Medulla oblongata (tissue), 1 donor: ENCODE results near the gene PPM1A.

ENCODE experiments used
- DNase-seq: peaks from one replicate; pipeline ENCODE4 v3.0.0-alpha.2; 2015; ENCODE audit errors: extremely low spot score

Gene PPM1A

DNA sequence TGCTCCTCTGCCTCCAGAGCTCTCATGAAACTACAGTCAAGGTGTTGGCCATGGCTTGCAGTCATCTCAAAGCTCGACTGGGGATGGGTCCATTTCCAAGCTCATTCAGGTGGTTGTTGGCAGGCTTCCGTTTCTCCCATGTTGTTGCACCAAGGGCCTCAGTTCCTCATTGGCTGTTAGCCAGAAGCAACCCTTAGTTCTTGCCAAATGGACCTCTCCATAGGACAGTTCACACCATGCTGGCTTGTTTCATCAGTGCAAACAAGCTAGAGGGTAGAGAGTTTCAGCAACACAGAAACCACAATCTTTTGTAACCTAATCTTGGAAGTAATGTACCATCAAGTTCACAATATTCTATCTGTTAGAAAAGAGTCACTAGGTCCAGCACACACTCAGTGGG, 22.7 kb upstream of the PPM1A start:
- DNase-seq: no peak

DNA sequence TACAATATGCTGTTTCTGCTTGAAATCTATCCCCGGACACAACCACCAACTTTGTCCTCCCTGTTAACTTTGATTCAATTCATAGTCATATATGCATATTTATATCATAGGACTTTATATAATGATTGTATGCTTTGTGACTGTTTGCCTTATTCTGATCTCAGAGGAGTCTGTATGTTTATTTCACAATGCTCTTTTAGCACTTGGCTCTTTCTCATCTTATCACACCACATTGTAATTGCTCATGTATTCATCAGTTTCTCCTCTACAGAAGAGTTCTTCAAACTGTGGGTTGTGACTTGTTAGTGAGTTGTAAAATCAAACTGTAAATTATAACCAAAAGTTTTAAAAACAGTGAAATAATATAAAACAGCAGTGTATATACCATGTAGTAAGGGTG, 21.7 kb upstream of the PPM1A start:
- no peak for DNase-seq

DNA sequence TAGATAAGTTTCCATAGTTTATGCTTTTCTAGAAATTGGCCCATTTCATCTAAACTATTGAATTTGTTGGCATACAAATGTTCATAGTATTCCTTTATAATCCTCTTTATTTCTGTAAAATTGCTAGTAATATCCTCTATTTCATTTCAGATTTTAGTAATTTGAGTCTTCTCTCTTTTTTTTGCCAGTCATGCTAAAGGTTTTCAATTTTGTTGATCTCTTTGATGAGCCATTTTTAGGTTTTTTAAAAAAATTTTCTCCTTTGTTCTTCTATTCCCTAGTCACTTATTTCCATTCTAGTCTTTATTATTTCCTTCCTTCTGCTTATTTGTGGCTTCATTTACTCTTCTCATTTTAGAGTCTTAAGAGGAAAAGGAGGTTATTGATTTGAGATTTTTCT, 19.4 kb upstream of the PPM1A start:
- no peak for DNase-seq

DNA sequence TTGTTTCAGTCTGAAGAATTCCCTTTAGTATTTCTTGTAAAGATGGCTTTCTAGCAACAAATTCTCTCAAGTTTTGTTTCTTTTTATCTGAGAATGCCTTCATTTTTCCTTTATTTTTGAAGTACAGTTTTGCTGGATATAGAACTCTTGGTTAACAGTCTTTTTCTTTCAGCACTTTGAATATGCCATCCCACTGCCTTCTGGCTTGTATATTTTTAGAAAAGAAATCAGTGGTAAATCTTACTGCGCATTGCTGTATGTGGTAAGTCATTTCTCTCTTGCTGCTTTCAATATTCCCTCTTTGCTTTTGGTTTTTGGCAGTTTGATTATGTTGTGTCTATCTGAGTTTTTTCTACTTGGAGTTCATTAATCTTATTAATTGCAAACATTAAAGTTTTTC, 16.8 kb upstream of the PPM1A start:
- no peak for DNase-seq

DNA sequence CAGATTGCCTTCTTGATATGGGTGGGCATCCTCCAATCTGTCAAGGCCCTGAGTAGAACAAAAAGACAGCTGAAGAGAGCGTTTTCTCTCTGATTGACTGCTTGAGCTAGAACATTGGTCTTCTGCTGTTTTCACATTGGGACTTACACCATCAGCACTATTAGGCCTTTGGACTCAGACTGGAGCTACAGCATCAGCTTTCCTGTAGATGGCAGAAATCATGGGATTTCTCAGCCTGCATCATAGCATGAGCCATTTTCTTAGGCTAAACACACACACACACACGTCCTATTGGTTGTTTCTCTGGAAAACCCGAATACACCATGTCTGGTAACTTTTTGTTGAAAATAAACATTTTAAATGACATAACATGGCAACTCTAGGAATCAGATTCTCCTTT, 15.8 kb upstream of the PPM1A start:
- DNase-seq: no peak

DNA sequence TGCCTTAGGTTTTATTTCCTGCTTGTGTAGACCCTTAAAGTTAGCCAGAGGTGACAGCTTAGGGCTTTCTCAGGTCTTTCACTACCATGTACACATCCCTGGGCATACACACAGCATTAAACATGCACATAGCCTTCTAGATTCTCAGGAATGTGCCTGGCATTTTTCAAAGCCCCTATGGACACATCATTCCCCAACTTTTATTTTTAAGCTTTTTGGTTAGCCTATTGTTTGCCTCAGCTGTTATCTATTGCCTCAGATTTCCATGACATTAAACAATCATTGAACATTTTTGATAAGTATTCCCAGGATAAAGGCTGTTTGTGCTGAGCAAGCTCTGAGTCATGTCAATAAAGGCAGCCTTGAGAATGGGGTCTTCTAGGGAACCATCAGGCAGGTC, 15.1 kb upstream of the PPM1A start:
- no peak for DNase-seq

DNA sequence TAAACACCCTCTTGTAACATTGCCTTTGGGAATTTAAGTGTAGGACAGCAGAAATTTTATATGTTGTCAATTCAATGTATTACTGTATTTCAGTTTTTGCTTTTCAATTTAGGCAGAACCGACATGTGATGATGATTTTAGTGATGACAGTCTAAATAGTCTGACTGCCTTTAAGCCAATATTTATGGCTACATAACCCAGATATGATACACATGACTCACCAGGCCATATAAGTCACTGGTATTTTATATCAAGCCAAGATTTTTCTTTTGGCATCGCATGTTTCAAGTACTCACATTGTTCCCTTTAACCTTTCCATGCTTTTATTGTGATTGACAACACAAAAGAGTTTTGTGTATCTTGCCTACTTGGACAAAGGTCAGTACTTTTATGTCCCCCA, 13.6 kb upstream of the PPM1A start:
- DNase-seq: no peak

DNA sequence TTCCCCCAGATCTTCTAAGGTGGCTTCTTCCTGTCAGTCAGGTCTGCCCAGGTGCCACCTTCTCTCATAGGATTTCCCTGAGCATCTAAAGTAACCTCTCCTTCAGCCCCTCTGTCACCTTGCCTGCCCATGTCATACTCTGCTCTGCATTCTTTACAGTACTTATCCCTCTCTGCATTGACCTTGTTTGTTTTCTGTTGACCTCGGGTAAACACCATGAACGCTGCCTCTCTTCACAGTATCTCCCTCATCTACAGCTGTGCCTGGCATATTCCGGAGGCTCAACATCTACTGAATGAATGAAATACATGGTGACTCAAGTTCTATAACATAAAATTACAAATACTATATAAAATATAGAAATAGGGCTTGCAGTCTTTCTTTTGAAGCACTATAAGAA, 10.1 kb upstream of the PPM1A start:
- DNase-seq: no peak

DNA sequence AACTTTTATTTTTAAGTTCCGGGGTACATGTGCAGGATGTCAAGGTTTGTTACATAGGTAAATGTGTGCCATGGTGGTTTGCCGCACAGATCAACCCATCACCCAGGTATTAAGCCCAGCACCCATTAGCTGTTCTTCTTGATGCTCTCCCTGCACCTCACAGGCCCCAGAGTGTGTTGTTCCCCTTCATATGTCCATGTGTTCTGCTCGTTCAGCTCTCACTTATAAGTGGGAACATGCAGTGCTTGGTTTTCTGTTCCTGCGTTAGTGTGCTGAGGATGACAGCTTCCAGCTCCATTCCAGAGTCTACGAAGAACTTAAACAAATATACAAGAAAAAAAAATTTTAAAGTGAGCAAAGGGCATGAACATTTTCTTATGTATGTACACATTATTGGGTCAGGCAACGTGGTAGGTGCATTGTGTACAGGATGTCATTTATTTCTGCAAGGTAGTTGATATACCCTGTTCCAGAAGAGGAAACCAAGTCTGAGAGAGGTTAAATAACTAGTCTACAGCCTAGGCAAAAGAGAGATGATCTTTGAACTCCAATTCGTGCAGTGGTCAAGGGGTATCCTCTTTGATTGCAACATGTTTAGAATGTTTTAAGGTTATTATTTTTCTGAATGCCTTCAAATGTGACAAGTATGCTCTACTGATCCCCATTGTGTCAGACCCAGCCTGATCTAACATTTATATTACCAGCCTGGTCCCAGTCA, 8.7 kb upstream of the PPM1A start:
- no peak for DNase-seq

DNA sequence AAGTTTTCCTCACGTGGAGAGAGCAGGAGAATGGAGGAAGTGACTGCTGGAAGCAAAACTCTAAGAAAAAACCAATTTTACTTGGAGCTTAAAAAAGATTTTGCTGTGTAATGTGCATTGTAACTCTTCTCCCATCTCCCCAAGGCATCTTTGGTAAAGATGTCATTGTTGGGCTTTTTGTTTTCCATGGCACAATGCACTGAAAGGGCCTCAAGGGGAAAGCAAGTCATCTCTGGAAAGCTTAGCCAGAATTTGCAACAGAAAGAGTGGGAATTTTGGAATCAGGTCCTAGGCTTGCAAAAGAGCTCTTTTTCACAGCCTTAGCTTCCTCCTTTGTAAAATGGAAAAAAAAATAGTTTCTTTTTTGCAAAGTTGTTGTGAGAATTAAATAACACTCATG, 7.9 kb upstream of the PPM1A start:
- DNase-seq: no peak

DNA sequence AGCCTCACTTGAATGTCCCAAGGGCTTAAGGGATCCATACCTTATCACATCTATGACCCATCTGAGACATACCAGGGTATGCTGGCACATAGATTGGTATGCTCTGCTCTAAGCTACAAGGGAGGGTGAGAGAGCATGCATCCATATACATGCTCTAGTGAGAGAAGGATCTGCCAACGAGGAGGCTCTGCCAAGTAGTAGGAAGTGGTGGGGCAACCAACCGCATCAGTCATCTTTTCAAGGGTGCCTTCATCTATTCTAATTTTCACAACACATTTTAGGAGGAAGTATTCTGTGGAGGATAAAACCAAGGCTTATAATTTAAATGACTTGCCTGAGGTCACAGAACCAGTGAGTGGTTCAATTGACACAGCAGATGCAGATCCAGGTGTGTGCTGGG, 6.6 kb upstream of the PPM1A start:
- DNase-seq: no peak

DNA sequence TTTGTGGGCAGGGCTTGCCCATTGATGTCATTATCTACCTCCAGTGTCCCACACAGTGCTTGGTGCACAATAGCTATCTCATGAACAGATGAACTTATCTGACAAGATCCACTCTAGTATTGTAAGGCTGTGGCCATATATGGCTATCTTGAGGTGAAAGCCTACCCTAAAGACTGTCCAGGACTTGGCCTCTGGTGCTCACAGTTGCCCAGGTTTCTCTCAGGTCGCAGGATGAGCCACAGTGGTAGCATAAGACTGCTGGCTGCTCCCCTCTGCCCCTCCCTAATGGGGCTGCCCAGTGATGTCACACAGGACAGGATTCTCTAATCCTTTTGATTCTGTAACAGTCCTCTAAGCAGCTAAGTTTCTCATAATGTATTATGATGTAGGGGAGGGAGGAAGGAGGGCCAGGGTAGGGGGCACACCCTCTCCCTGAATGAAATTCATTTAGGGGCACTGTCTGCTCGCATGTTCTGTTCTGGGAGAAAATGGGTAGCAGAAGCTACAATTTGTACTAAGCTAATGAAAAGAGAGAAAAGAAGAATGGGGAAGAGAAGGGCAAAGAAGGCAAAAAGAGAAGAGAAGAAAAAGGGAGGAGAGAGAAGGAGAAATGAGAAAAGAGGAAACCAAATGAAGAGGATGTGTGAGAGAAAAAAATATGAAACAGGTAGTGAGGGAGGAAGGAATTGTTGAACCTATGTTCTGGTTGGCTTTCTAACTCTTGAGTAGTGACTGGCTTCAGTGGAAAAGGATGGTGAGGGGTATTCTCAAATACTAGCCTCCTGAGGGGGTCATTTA, 3.4 kb upstream of the PPM1A start:
- no peak for DNase-seq

DNA sequence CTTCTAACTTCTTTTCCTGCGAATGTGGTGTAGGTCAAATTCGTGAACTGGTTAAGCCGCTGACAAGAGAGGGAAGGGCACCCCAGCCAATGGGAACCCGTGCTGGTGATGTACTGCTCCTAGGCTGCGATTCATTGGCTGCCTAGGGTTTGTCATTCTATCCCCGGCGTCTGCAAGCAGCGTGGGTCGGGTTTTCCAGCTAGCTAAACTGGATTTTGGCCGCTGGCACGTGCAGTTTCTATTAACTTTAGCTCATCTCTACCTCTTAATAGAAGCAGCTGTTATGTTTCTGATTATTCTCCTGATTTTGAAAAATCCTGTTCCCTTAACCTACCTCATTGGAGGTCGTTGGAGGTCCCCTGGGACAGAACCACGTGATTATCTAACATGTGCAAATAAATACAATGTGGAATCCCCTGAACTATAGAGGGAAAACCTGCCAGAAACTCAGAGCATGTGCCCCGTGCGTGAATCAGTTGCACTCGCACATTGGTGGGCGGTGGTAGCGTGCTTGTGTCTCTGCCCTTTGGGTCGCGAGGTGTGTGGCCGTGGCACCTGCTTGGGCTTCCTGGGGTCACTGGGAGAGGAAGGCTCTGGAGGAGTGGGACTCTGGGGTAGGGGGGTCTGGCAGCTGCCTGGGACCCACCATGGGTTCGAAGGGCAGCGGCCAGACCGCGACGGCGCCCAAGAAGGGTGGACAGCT, 876 bp upstream of the PPM1A start:
- DNase-seq: peak; percentile 98

DNA sequence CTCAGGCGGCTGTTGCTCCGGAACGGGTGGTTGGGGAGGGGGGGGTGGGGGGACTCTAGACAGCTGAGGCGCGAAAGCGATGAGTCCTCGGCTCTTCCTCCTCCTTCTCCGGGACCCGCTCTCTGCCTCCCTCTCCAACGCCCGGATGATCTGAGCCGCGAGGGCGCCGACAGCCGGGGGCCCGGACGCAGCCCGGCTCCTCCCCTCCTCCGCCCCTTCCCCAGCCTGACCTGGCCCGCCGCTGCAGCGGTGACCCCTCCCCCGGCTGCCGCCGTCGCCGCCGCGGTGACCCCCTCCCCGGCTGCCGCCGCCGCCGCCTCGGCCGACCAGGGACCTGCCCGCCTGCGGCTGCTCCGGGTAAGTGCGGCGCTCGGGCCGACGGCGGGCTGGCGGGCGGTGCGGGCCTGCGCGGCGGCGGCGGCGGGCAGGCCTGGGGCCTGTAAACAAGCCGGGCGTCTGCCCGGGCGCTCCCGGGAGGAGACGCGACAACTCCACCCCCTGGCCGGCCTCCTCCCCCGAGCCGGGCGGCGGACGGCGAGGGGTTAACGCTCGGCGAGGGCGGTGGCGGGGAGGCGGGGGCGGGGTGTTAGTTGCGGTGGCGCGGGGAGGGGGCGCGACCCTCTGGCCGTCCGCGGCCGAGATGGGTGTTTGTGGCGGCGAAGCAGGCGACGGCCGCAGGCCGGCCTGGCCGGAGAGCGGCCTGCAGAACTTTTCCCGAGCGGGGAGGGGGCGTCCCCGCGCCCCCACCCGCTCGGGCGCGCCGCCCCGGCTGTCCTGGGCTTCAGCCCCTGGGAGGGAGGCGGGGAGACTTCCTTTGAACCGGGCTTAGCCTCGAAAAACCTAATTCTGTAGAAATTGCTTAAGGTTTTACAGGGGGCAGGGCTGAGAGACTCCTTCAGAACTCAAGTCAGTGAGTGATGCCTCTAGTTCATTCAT, 568 bp downstream of the PPM1A start:
- DNase-seq: peak; percentile 71

DNA sequence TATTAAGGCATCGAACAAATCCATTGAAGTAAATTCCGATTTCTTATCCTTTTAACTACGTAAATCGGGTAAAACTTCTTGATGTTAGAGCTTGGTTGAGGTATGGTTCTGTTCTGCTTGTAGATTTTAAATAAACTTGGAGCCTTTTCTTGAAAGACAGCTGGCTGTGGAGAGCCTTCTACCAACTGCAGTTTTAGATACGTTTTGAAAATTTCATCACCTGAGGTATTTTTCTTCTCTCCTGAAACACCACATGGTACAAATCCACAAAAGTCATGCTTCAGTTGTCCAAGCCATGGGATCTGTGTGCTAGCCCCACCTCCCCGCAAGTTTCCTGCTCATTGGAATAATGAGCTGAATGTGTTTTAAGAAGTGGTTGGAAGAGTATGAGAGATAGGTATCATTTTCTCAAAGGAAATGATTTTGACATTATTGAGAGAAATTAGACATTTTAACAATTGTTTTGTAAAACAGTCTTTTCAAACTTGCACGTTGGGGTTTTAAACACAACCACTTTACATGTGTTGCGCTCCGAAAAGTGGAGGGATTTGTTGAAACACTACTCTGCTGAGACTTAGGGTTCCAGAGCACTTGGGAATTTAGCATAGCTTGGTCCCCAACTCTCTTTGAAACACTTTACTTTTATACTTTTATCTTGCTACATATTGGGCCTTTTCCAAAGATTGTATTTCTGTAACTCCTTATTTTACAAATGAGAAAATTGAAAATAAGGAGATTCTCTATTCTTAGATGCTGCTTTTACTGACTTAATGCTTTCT, 1.4 kb downstream of the PPM1A start:
- peak; percentile 37 for DNase-seq

DNA sequence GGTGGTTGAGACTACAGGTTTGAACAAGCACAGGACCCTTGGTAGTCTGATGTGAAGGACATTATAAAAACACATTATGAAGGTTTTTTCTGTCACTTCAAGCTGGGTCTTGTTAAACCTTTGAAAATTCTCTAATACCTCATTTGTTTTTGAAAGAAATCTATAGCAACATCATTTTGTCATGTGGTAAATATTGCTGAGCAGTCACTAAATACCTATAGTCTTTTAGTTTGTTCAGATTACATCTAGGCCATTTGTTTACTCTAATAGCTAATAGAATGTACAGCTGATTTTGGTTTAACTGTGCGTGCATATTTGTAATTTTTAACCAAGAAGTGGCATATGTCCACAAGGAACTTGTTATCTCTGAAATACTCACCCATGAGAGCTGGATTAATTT, 2.9 kb downstream of the PPM1A start:
- DNase-seq: no peak

DNA sequence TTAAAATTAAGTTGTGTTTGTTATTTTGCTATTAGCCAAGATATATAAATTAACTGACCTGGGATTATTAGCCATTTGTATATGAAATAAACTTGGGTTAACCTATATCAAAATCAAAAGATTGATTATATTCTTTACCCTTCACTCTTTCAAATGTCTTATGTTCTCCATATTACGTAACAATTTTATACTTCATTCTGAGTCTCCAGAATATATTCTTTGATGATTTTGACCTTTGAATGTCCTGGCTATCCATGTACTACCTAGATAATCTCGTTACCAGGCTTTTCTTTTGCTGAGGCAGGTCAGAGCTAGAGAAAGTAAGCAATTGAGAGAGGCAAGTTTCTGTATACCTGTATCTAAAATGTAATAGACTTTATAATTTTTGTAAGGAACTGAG, 3.6 kb downstream of the PPM1A start:
- no peak for DNase-seq

DNA sequence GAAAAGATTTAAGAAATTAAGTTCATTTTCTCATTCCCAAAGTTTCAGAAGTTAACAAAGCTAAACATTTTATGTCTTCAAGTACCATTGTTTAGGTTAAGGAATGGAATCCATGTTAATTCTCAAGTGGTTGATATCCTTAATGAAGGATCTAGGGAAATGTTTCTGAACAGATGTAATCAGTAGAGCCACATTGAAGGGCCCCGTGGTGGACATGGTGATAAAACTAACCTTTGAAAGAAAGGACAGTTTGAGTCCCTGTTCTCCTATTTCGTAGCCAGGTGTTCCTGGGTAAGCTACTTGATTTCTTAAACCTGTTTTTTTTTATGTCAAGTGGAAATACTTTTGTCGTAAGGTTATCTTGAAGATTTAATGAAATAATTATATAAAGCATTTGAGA, 4.6 kb downstream of the PPM1A start:
- DNase-seq: no peak

DNA sequence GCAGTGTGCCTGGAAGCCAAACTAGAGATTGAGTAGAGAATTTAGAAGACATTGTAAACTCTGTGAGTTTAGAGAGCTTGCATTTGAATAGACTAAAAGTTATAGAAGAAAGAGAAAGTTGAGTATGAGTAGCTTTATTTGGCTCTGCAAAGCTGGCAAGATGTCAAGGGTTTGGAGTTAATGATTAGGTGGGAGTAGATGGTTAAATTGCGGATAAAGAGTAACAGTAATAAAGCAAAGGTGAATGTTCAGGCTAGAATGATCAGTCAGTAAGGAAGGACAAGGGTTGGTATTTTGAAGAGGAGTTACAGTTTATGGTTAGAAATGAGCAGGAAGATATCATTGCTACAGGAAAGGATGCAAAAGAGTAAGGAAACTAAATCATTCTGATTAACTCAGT, 5.2 kb downstream of the PPM1A start:
- no peak for DNase-seq

DNA sequence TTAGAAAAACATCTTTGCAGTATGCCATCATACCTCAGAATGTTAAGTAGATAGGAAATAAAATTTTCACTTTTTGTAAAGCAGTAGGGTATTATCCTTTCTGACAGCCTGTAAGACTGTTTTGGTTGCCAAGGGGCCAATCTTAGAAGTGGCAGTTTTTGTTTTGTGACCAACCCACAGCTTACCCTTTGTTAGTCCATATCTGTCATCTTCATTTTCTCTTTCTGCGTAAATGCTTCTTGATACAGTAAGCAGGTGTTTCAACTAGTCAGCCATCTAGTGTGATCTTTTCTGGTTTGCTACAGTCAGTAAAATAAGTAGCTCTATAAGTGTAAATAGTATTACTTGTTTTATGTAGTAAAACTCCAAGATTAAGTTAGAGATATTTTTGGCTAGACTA, 8.8 kb downstream of the PPM1A start:
- DNase-seq: no peak

DNA sequence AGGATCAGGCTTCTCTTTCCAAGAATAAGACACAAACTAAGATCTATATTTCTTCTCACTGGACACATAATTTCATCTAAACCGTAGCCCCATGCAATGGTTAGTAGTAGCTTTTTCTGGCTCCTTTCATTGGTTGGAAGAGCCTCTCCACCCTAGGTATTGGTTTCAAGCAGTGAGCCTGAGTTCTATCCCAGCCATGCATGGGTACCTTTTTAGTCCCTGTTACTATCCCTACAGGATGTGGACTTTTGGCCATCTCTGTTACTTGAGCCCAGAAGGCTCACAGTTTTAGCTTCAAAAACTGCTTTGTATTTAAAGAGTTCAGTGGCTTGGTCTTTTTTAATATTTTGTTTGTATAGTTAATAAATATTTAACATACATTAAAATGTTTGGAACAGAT, 16.1 kb downstream of the PPM1A start:
- DNase-seq: no peak
